GM21390 (cell line): ENCODE measurements around the gene STAMBPL1.
"Not testable (repeated sequence)": the region's sequence is repeated elsewhere in the genome, so short reads cannot be mapped to it uniquely, and the experiment has no call there.

Experiments used
- ATAC-seq: cut with Tn5 transposase; IDR thresholded peaks from one replicate; pipeline ENCODE4 v1.9.1; 2021; ENCODE audit not compliant: unreplicated experiment

The STAMBPL1 gene

DNA sequence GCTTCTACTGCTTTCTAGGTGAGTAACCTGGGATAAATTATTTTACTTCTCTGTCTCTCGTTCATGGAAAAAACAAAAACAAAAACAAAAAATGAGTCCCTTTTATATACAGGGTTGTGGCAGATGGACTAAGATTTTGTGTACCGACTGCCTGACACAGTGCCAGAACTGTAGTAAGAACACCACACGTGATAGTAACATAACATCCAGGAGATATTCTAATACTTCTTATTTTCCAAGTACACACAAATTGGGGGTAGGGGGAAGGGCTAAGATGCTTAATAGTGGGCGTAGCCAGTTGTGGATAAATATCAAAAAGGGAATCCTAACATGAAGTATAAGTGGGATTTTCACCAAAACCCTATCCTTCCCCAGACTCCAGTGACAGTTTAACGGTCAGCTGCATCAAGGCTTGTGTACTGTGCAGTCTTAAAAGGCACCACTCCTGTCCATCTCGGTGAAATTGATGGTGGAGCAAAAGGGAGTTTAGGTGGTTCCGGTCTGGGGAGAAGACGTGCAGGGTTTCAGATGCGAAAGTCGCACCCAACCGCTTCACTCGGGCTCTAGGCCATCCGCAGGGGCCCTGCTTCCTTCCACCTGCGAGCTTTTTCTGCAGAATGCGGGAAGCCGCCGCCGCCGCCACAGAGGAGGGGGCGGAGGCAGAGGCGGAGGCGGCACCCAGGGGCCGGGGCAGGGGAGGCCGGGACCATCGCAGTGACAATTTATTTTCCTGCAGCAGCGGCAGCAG is at the start of gene STAMBPL1:
Gene STAMBPL1 (plus strand): TSS at position 712 of the 748 bp plus-strand sequence. CDS start 21,464 bp downstream, outside the sequence.
- peak; percentile 59 for ATAC-seq

DNA sequence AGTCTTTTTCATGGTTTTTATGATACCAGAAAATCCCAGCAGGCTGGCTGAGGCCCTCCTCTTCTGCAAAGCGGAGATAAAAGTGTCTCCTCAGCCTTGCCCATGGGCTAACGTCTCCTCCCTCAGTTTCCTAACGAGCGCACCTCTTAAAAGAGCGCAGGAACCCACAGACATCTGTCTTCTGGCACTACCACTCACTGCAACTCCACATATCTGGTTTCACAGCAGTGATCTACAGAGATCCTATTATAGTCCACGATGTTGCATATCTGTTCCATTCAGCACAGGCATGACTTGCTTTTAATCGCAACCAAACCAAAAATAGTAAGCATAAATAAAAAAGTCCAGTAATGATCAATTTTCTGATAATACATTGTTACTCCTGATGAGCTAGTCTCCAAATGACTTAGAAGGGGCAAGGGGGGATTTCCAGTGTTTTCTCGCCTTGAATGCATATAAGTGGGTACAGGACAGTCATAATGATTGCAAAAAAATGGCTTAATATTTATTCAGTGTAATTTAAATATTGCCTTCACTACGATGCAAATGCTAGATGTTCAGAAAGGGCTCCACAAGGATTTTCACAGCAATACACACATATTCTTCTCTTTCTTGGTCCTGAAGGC is 49.3 kb upstream of the STAMBPL1 start:
- no peak for ATAC-seq

DNA sequence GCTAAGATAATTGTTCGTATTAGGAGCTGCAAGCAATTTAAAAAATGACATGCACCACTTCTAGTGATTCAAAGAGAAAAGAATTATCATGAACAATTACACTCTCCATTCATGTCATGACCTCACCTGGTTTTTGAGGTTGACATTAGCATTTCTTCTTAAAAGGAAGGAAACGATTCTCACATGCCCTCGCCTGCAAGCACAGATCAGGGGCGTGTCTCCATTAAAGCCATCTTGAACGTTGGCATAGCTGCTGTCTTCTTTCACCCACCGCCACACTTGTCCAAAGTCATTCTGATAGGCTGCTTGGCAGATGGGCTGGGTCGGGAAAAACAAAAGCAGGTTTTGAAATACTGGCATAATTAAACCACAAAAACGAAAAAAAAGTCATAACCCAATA is 48.3 kb upstream of the STAMBPL1 start:
- no peak for ATAC-seq

DNA sequence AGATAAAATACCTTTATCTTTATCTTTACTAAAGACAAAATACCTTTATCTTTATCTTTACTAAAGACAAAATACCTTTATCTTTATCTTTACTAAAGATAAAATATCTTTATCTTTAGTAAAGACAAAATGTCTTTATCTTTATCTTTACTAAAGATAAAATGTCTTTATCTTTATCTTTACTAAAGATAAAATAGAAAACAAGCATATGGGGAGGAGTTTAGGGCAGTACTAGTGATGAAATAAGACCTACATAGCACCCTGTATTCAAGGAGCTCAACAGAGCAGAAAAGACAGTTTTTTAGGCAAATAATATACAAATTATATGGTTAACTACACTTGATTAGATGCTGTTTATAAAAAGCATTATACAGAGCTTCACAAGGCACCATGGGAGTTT is 47.7 kb upstream of the STAMBPL1 start:
- no peak for ATAC-seq

DNA sequence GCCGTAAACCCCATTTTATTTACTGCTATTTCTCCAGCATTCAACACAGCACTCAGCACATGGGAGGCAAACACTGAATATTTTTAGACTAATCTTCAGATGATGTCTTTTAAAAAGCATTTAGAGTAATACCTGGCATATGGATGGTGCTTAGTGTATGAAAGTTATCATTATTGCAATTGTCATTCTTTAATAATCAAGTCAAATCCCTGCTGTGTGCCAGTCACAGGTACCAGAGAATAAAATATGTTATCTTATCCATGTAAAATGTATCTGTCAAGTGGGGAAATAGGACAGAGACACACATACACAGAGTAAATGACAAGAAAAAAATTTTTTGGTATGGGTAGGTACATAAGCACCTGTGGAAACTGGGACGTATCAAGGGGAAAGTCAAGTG is 46.9 kb upstream of the STAMBPL1 start:
- no peak for ATAC-seq

DNA sequence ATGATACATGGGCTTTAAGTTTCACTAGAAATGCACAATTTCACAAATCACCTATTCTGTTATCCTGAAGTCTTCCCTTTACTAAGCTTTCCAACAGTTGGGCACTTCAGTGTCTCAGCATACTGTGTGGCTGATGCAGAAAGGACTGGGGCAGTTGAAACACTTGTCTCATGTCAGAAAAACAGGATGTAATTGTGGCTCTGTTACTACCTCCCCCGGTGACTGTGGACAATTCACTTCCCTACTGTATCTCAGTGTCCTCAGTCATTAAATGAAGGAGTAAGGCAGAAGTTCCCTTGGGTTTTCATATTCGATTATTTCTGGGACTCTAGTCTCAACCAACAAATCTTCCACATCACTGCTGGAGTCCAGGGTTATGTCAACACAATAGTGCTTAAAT is 46.3 kb upstream of the STAMBPL1 start:
- no peak for ATAC-seq

DNA sequence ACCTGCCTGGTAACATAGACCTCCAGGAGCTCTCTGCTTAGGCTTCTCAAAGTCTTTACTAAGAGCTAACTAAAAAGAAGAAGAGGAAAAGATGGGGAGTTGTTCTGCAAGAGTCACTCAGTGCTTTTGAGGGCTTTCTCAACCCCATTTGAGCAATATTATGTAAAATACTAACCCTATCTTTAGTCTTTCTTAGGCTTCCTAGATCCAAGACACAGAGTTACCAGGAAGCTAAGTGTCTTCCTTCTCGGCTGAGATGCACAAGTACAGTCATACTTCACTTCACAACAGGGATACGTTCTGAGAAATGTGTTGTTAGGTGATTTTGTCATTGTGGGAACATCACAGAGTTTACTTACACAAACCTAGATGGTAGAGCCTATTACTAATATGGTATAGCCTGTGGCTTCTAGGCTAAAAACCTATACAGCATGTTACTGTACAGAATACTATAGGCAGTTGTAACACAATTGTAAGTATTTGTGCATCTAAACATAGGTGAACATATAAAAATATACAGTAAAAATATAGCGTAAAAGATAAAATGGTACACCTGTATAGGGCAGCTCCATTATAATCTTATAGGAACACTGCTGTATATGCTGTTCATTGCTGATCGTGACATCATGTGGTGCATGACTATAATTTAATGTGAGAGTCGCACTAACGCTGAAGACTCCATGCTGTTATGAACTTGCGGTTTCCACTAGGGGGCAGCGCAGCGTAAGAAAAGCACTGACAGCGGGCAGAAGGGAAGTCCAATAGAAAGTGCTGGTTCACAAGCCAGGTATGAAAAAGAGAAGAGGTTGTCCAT is 44.7 kb upstream of the STAMBPL1 start:
- ATAC-seq, result peak; percentile 78

DNA sequence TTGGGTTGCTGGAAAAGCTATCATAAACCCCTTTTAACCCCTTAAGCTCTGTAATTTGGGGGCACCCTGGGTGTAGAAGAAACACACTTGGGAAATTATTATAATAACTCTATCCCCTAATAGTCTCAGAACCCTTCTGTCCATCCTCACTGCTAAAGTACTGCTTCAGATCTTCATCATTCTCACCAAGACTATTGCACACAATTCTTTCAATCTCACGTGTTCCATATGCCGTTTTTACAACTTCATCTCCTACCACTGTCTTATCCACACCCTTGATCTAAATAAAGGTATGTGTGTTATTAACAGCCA is 44.2 kb upstream of the STAMBPL1 start:
- ATAC-seq, result no peak

DNA sequence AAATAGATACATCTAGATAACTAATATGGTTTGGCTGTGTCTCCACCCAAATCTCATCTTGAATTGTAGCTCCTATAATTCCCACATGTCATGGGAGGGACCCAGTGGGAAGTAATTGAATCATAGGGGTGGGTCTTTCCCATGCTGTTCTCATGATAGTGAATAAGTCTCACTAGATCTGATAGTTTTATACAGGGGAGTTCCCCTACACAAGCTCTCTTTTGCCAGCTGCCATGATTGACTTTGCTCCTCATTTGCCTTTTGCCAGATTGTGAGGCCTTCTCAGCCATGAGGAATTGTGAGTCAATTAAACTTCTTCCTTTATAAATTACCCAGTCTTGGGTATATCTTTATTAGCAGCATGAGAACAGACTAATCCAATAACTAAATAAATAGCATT is 42.4 kb upstream of the STAMBPL1 start:
- not testable (repeated sequence) for ATAC-seq

DNA sequence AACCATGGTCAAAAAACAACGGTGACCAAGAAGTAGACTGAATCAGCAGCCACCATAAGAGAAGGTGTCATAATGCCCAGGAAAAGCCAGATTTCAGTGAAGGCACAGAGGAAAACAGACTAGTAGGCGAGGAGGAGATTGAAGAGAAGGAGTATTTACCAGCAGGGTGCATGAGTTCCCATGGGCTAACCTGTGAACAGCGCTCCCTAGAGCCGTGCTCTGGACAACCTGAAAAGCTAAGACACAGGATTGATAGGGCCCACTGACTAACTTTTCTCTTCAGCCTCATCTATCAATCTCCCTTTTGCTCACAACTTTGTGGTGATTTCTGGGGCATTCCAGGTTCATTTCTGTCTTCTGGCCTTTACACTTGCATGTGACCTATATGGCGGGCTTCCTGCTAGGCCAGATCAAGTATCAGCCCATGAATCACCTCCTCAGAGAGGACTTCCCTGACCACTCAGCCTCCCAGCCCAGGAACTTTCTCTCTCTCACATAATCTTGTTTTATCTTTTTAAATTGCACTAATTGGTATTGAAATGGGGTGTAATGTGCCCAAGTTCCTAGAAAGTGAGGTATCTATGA is 41.2 kb upstream of the STAMBPL1 start:
- no peak for ATAC-seq

DNA sequence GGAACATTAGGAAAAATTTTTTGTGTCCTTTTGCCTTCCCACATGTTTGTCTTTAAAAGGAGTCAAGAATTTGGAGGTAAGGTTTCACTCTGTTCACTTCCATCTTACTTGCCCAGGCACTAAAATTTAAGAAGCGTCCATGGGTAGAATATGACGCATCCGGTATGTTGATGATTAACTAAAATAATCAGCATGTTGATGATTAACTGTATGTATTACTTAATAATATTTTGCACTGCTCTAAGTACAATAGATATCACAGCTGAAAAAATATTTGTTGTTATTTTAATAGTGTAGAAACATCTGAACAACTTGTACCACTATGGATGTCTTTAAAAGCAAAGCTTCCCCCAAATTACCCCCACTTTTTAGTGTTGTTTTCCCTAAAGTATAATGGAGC is 39.9 kb upstream of the STAMBPL1 start:
- ATAC-seq, result no peak

DNA sequence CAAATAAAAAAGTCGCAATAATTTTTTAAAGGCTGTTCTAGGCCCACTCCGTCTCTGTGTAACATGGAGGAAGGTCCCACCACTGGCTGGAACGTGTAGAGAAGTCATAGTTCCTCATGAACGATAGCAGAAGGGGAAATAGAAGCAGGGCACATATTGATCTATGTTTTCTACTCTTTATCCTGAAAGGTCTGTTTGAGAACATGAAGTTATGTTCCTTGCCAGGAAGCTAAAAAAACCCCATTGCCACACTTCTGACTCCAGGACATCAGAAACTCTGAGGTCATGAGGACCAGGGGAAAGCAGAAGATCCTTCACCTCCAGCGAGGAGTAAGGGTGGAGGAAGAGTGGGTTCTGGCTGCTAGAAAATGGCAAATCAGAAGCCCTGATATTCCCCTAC is 39.2 kb upstream of the STAMBPL1 start:
- ATAC-seq, result no peak

DNA sequence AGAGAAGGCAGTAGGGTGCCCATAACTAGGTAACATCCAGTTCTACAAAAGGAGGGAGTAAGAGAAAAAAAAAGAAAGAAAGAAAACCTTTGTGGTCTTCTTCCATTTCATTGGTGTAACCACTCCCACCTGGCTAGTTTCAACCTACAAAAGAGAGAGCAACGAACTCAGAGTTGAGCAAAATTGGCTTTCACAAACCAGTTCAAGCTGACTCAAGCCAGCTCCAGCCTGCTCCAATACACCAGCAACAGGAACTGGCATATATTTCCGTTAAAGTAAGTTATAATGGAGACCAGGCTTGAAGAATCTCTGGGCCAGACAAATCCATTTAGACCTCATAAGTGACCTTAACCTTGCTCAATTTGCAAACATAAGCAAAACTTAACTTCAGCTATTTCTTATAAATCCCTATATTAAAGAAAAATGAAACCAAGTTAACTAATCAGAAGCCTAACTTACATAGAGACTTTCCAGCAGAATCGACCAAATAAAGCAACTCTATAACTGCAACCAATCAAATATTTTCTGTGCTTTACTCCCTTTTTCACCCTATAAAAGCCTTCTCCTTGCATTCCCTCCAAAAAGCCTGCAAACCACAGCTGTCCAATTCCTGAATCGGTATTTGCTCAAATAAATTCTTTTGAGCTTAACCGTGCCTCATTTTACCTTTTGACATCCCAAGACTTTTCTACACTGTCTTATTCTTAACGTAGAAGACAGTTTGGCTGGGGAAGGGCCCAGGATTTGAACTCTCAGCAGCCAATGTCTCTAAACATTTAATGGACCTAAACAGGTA is 38.5 kb upstream of the STAMBPL1 start:
- no peak for ATAC-seq

DNA sequence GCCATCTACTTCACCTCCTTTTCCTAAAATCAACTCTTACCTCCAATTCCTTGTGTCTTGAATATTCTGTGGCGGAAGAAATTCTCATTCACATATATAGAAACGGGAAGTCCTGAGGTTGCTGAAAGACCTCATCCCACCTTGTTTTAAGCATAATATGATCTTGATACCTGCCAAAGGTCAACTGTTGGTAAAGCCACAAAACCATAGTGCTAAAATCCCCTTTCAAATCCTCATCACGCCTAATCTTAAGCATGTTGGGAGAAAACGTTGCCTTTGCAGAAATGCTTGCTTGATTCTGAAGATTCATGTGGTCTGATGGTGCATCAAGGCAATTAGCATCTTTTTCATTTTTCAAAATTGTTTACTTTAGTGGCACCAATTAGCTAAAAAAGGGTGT is 36.9 kb upstream of the STAMBPL1 start:
- ATAC-seq, result no peak

DNA sequence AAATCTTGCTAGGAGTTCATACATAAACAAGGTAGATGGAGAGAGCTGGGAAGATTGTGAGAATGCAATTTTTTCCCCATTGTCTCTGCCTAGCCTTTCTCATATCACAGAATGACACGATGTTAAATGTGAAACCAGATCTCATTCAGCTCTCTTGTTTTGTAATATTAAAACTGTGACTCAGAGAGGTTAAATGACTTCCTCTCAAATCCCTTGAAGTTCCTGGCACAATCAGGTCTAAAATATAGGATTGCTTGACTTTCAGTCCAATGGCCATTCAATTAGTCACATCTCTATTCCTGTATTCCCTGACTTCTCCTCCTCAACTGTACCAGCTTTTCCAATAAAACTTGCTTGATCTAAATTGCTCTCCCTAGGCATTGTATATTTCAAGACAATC is 31.5 kb upstream of the STAMBPL1 start:
- ATAC-seq, result no peak

DNA sequence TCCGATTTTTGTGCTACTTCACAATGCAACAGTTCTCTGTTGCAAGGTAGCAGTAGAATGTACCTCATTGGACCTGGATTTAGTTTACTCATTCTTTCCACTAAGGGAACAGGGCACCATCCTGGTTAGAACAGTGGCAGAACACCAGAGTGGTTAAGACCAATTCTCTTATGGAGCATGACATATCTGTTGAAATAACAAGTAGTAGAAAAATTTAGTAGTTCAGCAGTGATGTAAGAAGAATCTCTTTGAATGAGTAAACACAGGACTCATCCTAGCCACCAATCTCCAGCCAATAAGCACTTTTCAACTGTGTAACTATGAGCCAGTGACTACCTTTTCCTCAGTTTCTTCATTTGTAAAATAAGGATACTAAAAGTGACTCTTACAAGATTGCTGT is 30.8 kb upstream of the STAMBPL1 start:
- no peak for ATAC-seq

DNA sequence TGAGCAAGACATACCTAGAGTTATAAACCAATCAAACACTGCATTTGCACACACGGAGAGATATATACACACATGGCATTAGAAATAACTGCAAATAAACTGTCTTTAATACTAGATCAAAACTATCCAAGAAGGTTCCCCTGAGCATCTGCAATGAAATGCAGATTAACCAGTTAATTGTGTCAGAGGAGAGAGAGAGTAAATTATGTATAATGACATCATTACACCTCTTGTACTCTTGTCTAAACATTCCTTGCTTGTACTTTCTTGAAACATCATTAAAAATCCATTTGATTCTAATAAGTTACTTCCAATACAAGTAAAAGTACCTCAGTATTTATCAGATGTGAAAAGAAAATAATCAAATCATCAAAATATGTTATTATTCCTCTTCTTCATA is 29.3 kb upstream of the STAMBPL1 start:
- no peak for ATAC-seq

DNA sequence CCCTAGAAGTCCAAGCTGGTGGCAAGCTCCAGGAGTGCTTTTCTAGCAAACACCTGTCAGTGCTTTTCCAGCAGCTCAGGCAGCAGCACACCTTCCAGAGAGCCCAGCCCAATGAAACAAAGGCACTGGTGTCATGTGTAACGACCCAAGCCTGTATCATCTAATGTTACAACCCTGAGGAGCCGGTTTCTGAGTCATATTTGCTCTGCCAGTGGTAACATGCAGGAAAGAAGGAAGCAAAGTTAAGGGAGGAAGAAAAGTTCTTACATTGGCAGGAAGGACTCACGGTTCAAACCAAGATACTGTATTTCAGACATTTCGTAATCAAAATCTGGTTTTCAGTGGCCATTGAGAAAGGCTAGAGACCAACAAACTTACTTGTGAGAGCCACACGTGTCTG is 28.3 kb upstream of the STAMBPL1 start, which contains the start of gene ANKRD22:
Gene ANKRD22 (minus strand): TSS at position 139 of the 400 bp plus-strand sequence. CDS start 237 bp downstream, outside the sequence.
- no peak for ATAC-seq

DNA sequence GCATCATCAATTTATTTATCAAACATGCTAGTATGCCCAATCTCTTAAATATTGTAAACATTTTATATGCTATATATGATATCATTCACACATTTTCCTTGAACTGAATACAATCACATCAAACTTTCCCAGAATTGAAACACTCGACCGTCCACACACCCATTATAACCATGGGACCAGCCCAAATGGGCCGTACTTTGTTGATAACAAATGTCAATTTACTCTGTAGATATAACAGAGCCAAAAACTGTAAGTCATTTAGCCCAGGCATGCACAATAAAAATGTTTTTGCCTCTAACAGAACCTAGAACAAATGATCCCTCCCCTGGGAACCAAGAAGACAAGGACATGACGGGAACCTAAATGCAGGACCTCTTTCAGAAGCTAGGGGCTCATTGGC is 27.7 kb upstream of the STAMBPL1 start:
- no peak for ATAC-seq

DNA sequence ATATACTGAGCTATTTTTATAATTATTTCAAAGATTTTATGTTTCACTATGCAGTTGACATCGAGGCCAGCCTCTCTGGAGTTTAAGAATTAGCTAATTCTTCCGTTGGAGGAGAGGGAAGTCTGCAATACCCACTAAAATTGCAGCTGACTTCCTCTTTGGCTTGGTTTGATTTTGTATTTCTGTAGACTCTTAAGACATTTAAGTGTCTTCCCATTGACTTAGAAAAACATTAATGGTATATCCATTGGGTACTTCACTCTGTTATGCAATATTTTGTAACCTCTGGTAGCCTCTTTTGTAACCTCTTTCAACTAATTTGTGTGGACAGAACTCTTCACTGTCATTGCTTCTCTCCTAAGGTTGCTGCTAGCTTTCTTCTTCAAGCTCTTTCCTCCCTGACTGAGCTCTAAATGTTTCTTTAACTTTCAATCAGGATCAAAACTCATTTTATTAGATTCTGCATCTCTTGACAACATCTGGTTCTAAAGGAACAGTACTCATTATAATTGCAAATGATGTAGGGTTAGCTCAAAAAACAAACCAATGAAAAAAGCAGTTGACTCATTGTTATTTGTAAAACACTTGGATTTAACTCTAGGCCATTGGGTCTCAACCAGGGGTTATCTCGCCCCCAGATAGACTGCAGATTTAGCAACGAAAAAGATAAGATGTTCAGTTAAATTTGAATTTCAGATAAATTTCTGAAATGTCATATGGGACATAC is 26.7 kb upstream of the STAMBPL1 start:
- no peak for ATAC-seq
